Astrocyte of the spinal cord (primary cell): ENCODE results near the gene TNFRSF1A.

ENCODE experiments used
- DNase-seq: peaks from one replicate; pipeline ENCODE4 v3.0.0; 2011; ENCODE audit warnings: low read depth, low spot score
- H3K4me3 ChIP-seq: 2 replicates; pipeline ENCODE4 v1.5.1; 2011; ENCODE audit warnings: low read depth, mild to moderate bottlenecking, low read length, moderate library complexity
- CTCF ChIP-seq: IDR thresholded peaks from 2 replicates; pipeline ENCODE4 v1.5.1; 2012; ENCODE audit warnings: low read depth, mild to moderate bottlenecking, low read length, inconsistent platforms
- in situ Hi-C: cut with HindIII; loops from 2 replicates; pipeline ENCODE4 v1.10.0; 2017; ENCODE audit warnings: low sequenced_read_pairs

TNFRSF1A gene

GRCh38 chr12:6363330-6364043 lies 21.6 kb upstream of the TNFRSF1A start:
- H3K4me3 ChIP-seq: peak overlapping the region; percentile 32
- peak; percentile 47 for DNase-seq
- no peak for TF ChIP-seq CTCF
- in situ Hi-C loops: no loop called here

- no peak for TF ChIP-seq CTCF
- no peak for DNase-seq
- H3K4me3 ChIP-seq: no peak overlapping the region
- in situ Hi-C loops: no loop called here
Measured at GRCh38 chr12:6363010-6363329, 21.1 kb upstream of the TNFRSF1A start.

GRCh38 chr12:6362403-6362802 lies 20.5 kb upstream of the TNFRSF1A start:
- no peak for TF ChIP-seq CTCF
- in situ Hi-C loops: no loop called here
- no peak overlapping the region for H3K4me3 ChIP-seq
- no peak for DNase-seq

- DNase-seq: peak; percentile 49
- no peak for TF ChIP-seq CTCF
- no peak overlapping the region for H3K4me3 ChIP-seq
- in situ Hi-C loops: no loop called here
Measured at GRCh38 chr12:6361834-6362233, 20.0 kb upstream of the TNFRSF1A start.

GRCh38 chr12:6360578-6361490 lies 19.0 kb upstream of the TNFRSF1A start:
- TF ChIP-seq CTCF: no peak
- in situ Hi-C loops: no loop called here
- no peak overlapping the region for H3K4me3 ChIP-seq

GRCh38 chr12:6360080-6360571 lies 18.2 kb upstream of the TNFRSF1A start:
- no peak for TF ChIP-seq CTCF
- H3K4me3 ChIP-seq: no peak overlapping the region
- DNase-seq: no peak
- in situ Hi-C loops: no loop called here

More at GRCh38 chr12:6360578-6361490, 19.0 kb upstream of the TNFRSF1A start:
- DNase-seq: no peak
